H1 (cell line): Measurements from ENCODE around the gene APEH. TPM values are rescaled to one million over a fixed set of nuclear protein-coding genes. Genes with fewer than 3 reads are reported as not detected.

ENCODE experiments used
- CTCF ChIA-PET: fragments of 300-600 bp; sonication (Branson Sonifier 250); formaldehyde crosslinking; loops from one replicate; lab custom pipeline; 2021; ENCODE audit not compliant: partially characterized antibody; lab: Charles Lee
- POLR2A ChIA-PET: fragments of 300-600 bp; sonication (Branson Sonifier 250); formaldehyde crosslinking; loops from one replicate; lab custom pipeline; 2021; ENCODE audit warnings: inconsistent platforms; ENCODE audit not compliant: partially characterized antibody; lab: Charles Lee
- DNase-seq, 2 experiments: peaks; one replicate each; pipeline versions ENCODE4 v3.0.0 to v3.0.0-alpha.2; 2010 to 2022; ENCODE audit warnings: low spot score in 2 of 2, low read depth in 1 of 2, mixed read lengths in 1 of 2
- FAIRE-seq: peaks from 2 replicates; lab custom pipeline; 2011; peaks lifted over from hg19 to GRCh38; lab: Jason Lieb, UNC
- H2AFZ ChIP-seq: 2 replicates; pipeline ENCODE4 v1.8.1; 2012; ENCODE audit warnings: low read length, inconsistent platforms
- H2AK5ac ChIP-seq: 2 replicates; pipeline ENCODE4 v1.6.1; 2013; ENCODE audit warnings: low read depth, low read length
- H2BK120ac ChIP-seq: replicated peaks from 2 replicates; pipeline ENCODE3; 2013; ENCODE audit warnings: low read depth, low read length, inconsistent platforms
- H2BK12ac ChIP-seq: 2 replicates; pipeline ENCODE4 v1.6.1; 2013; ENCODE audit warnings: low read depth, low read length
- H2BK15ac ChIP-seq: 2 replicates; pipeline ENCODE4 v1.6.1; 2013; ENCODE audit warnings: low read length
- H2BK20ac ChIP-seq: 2 replicates; pipeline ENCODE4 v1.6.1; 2013; ENCODE audit warnings: low read length
- H2BK5ac ChIP-seq: 2 replicates; pipeline ENCODE4 v1.6.1; 2013; ENCODE audit warnings: low read depth, low read length
- H3K14ac ChIP-seq: 2 replicates; pipeline ENCODE4 v1.6.1; 2013; ENCODE audit warnings: inconsistent platforms; ENCODE audit not compliant: insufficient read length
- H3K18ac ChIP-seq: 2 replicates; pipeline ENCODE4 v1.6.1; 2013; ENCODE audit warnings: low read length; ENCODE audit errors: extremely low read depth
- H3K23ac ChIP-seq: 2 replicates; pipeline ENCODE4 v1.6.1; 2013; ENCODE audit warnings: inconsistent platforms; ENCODE audit not compliant: insufficient read length
- H3K23me2 ChIP-seq: 2 replicates; pipeline ENCODE4 v1.6.1; 2013; ENCODE audit warnings: low read depth, low read length
- H3K27ac ChIP-seq: 2 replicates; pipeline ENCODE4 v1.6.1; 2011; ENCODE audit warnings: low read depth, low read length, inconsistent platforms
- H3K27me3 ChIP-seq, 4 experiments: replicated peaks in 1 of 4; 1 replicate in 1 of 4; 2 replicates in 3 of 4; pipeline versions ENCODE4 v1.6.1 to v1.8.1; 2011 to 2013; ENCODE audit warnings: low read length in 3 of 4, mild to moderate bottlenecking in 3 of 4, inconsistent platforms in 2 of 4, mixed read lengths in 2 of 4, moderate library complexity in 1 of 4; ENCODE audit not compliant: control insufficient read depth in 3 of 4, insufficient read depth in 3 of 4; ENCODE audit errors: extremely low read depth in 1 of 4
- H3K36me3 ChIP-seq, 4 experiments: 2 replicates each; pipeline versions ENCODE4 v1.6.1 to v1.8.1; 2011 to 2013; ENCODE audit warnings: mild to moderate bottlenecking in 4 of 4, low read length in 3 of 4, moderate library complexity in 2 of 4, control low read depth in 1 of 4, inconsistent platforms in 1 of 4; ENCODE audit not compliant: insufficient read depth in 4 of 4, control insufficient read depth in 2 of 4
- H3K4ac ChIP-seq: replicated peaks from 2 replicates; pipeline ENCODE3; 2013; ENCODE audit warnings: low read length, low read depth, mixed read lengths, inconsistent platforms; ENCODE audit not compliant: insufficient read length
- H3K4me1 ChIP-seq, 4 experiments: replicated peaks in 1 of 4; 1 replicate in 1 of 4; 2 replicates in 3 of 4; pipeline versions ENCODE4 v1.6.1 to v1.8.1; 2011 to 2013; ENCODE audit warnings: low read length in 3 of 4, inconsistent platforms in 2 of 4, mixed read lengths in 1 of 4; ENCODE audit not compliant: insufficient read depth in 4 of 4, control insufficient read depth in 3 of 4
- H3K4me2 ChIP-seq, 2 experiments: 2 replicates each; pipeline versions ENCODE4 v1.6.1 to v1.8.1; 2011 to 2013; ENCODE audit warnings: low read depth in 2 of 2, low read length in 2 of 2, control low read depth in 1 of 2, inconsistent platforms in 1 of 2, mild to moderate bottlenecking in 1 of 2; ENCODE audit not compliant: insufficient read depth in 1 of 2
- H3K4me3 ChIP-seq, 4 experiments: fragments of 200-600, 300-600 bp in 1 of 4; sonication (generic), shearing (Covaris generic), sonication (Bioruptor Twin) in 1 of 4; 2 replicates each; pipeline versions ENCODE4 v1.5.1 to v1.8.1; 2011 to 2016; ENCODE audit warnings: low read length in 4 of 4, low read depth in 3 of 4, control low read depth in 2 of 4, inconsistent platforms in 2 of 4, mild to moderate bottlenecking in 2 of 4, mixed read lengths in 1 of 4, moderate library complexity in 1 of 4; ENCODE audit not compliant: insufficient read depth in 2 of 4; ENCODE audit errors: extremely low read depth in 1 of 4
- H3K56ac ChIP-seq: replicated peaks from 2 replicates; pipeline ENCODE3; 2013; ENCODE audit warnings: low read depth, mild to moderate bottlenecking, mixed read lengths, low read length, inconsistent platforms; ENCODE audit not compliant: insufficient read length
- H3K79me1 ChIP-seq: 2 replicates; pipeline ENCODE4 v1.6.1; 2013; ENCODE audit warnings: low read depth, low read length, control low read depth
- H3K79me2 ChIP-seq, 2 experiments: 2 replicates each; pipeline versions ENCODE4 v1.6.1 to v1.8.1; 2012 to 2013; ENCODE audit warnings: low read length in 2 of 2, mild to moderate bottlenecking in 2 of 2, inconsistent platforms in 1 of 2; ENCODE audit not compliant: insufficient read depth in 2 of 2, control insufficient read depth in 1 of 2
- H3K9ac ChIP-seq, 4 experiments: replicated peaks in 1 of 4; 1 replicate in 1 of 4; 2 replicates in 3 of 4; pipeline versions ENCODE4 v1.6.1 to v1.8.1; 2011 to 2013; ENCODE audit warnings: low read depth in 3 of 4, low read length in 3 of 4, control low read depth in 2 of 4, mild to moderate bottlenecking in 2 of 4, moderate library complexity in 2 of 4, inconsistent platforms in 1 of 4; ENCODE audit errors: extremely low read depth in 1 of 4
- H3K9me3 ChIP-seq, 2 experiments: 2 replicates each; pipeline versions ENCODE4 v1.6.1 to v1.8.1; 2012 to 2013; ENCODE audit warnings: mild to moderate bottlenecking in 2 of 2, moderate library complexity in 2 of 2, control low read depth in 1 of 2, inconsistent platforms in 1 of 2, low read depth in 1 of 2, low read length in 1 of 2, mixed read lengths in 1 of 2; ENCODE audit not compliant: insufficient read depth in 2 of 2
- H4K20me1 ChIP-seq, 2 experiments: replicated peaks in 1 of 2; 2 replicates each; pipeline versions ENCODE3 to v1.8.1; 2011 to 2013; ENCODE audit warnings: inconsistent platforms in 2 of 2, low read length in 2 of 2, mild to moderate bottlenecking in 1 of 2; ENCODE audit not compliant: insufficient read depth in 2 of 2, control insufficient read depth in 1 of 2
- H4K5ac ChIP-seq: 2 replicates; pipeline ENCODE4 v1.6.1; 2013; ENCODE audit warnings: low read length, low read depth, mixed read lengths, inconsistent platforms; ENCODE audit not compliant: insufficient read length
- H4K8ac ChIP-seq: 2 replicates; pipeline ENCODE4 v1.8.0; 2013; ENCODE audit warnings: mild to moderate bottlenecking, moderate library complexity, low read length, inconsistent platforms; ENCODE audit not compliant: insufficient read depth; ENCODE audit errors: extremely low read depth
- H4K91ac ChIP-seq: replicated peaks from 2 replicates; pipeline ENCODE3; 2013; ENCODE audit warnings: low read length, mixed read lengths, inconsistent platforms; ENCODE audit not compliant: insufficient read length
- BCL11A ChIP-seq, 2 experiments: IDR thresholded peaks; one replicate each; pipeline ENCODE4 v1.6.1; 2011; ENCODE audit warnings: low read depth in 2 of 2, low read length in 2 of 2, mild to moderate bottlenecking in 2 of 2
- CHD1 ChIP-seq: IDR thresholded peaks from 2 replicates; pipeline ENCODE4 v1.6.1; 2012; ENCODE audit warnings: low read depth, low read length, improper control_type of control experiment
- EGR1 ChIP-seq: IDR thresholded peaks from 2 replicates; pipeline ENCODE4 v1.6.1; 2011; ENCODE audit warnings: low read depth, low read length, borderline replicate concordance
- EZH2 ChIP-seq: fragments of 200-600 bp; sonication (generic); IDR thresholded peaks from 2 replicates; pipeline ENCODE4 v1.7.1; 2012; ENCODE audit warnings: low read depth, mild to moderate bottlenecking, moderate library complexity, low read length, inconsistent platforms; ENCODE audit not compliant: severe bottlenecking
- FOSL1 ChIP-seq: IDR thresholded peaks from 2 replicates; pipeline ENCODE4 v1.6.1; 2011; ENCODE audit warnings: mild to moderate bottlenecking, low read depth, low read length, moderate library complexity; ENCODE audit not compliant: insufficient read depth
- HDAC6 ChIP-seq: IDR thresholded peaks from one replicate; pipeline ENCODE4 v1.7.1; 2012; ENCODE audit warnings: low read depth, mild to moderate bottlenecking, inconsistent platforms, low read length, moderate library complexity
- KDM5A ChIP-seq: fragments of 200-600 bp; IDR thresholded peaks from 2 replicates; pipeline ENCODE4 v1.7.1; 2012; ENCODE audit warnings: mild to moderate bottlenecking, low read length, inconsistent platforms, mixed read lengths
- RBBP5 ChIP-seq: IDR thresholded peaks from 2 replicates; pipeline ENCODE4 v1.7.1; 2012; ENCODE audit warnings: low read depth, mild to moderate bottlenecking, inconsistent platforms, low read length, moderate library complexity, borderline replicate concordance
- SIX5 ChIP-seq: IDR thresholded peaks from 2 replicates; pipeline ENCODE4 v1.6.1; 2011; ENCODE audit warnings: mild to moderate bottlenecking, low read depth, low read length
- USF2 ChIP-seq: IDR thresholded peaks from 2 replicates; pipeline ENCODE4 v1.6.1; 2011; ENCODE audit warnings: low read length, improper control_type of control experiment
- WGBS, 2 experiments: shearing (Covaris generic) in 1 of 2; methylation state at CpG; one replicate each; pipeline versions ENCODE4 v1.1.6 to v1.1.7; 2013 to 2015; ENCODE audit warnings: low lambda C conversion rate in 2 of 2, mixed read lengths in 2 of 2, inconsistent platforms in 1 of 2, low coverage in 1 of 2, missing lambda C conversion rate in 1 of 2; ENCODE audit not compliant: insufficient replicate concordance in 2 of 2, insufficient coverage in 1 of 2, insufficient read length in 1 of 2; ENCODE audit errors: extremely low coverage in 1 of 2, missing lambda C conversion rate in 1 of 2; 5-methylcytosine and 5-hydroxymethylcytosine counted together
- polyA plus RNA-seq, 7 experiments: library from polyadenylated mRNA; depleted of rRNA in 3 of 7; stranded (reverse) in 5 of 7; unstranded in 2 of 7; fragments of >200 nt in 5 of 7; fragments of 200-250 nt in 2 of 7; gene quantifications; 1 replicate in 5 of 7; 2 replicates in 1 of 7; 4 replicates in 1 of 7; pipeline versions ENCODE4 v1.2.1 to v1.2.3, GENCODE V29; 2011 to 2013; ENCODE audit warnings: missing spikeins in 2 of 7, mixed read lengths in 2 of 7
- total RNA-seq: library from RNA; stranded (reverse); fragmentation: NEBNext Ultra II Directional; extraction: Animal tissue kit (Norgen Biotek cat#: 25700); gene quantifications from 2 replicates; pipeline ENCODE4 v1.2.1, GENCODE V29; 2021
- TF ChIP-seq, protein P1 (sequence below): IDR thresholded peaks from 2 replicates; pipeline ENCODE4 v1.6.1; 2012; ENCODE audit warnings: inconsistent platforms

The APEH gene
- total and polyA plus RNA-seq, 2 of the 8 experiments (the other 6 are each of a cell fraction or from before 2014, with no cell fraction given), result 222 to 260 TPM

DNA sequence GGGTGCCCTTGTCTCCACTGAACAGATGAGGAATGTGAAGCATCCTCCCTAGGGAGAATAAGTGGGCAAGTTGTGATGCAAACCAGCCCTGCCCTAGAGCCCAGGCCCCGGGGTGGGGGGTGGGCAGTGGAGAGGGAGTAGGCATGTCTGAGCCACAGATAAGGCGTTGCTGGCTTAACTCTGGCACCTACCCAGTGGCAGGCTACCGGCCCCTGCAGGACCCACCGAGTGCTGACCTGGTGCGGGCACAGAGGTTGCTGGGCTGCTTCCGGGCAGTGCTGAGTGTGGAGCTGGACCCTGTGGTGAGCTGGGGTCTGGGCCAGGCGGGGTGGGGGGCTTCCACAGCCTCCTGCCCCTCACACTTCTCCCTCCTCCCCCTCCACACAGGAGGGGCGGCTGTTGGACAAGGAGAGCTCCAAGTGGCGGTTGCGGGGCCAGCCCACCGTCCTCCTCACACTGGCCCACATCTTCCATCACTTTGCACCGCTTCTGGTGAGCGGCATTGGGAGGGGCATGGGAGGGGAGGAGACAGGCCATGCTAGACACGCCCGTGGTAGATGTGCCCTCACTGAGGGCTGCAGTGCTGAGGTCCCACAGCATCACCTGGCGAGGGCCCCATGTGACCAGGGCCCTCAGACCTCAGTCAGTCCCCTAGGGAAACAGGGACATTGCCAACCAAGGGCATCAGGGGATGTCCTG is 25.3 kb downstream of the APEH start:
- Histone ChIP-seq H3K27me3 (no peaks in the 10 kb centered on the region), H3K79me1 (no peaks in the 10 kb centered on the region), H2BK20ac (no peak overlapping the region), H2BK120ac (no peak overlapping the region), H3K4me3 (no peak overlapping the region), H3K9ac (no peak overlapping the region), H3K23me2 (no peaks in the 10 kb centered on the region), H3K4me2 (no peak overlapping the region), H2AFZ (no peak overlapping the region), H3K18ac (no peak overlapping the region), H2AK5ac (no peak overlapping the region), H3K23ac (no peak overlapping the region), H3K4ac (no peak overlapping the region), H4K20me1 (peaks cover 8 to 11% of the 10 kb centered on the region in 2 experiments), H2BK12ac (no peak overlapping the region), H4K5ac (no peak overlapping the region), H3K56ac (no peak overlapping the region), H3K9me3 (no peaks in the 10 kb centered on the region), H3K27ac (no peak overlapping the region), H3K36me3 (peaks cover 0 to 5% (median 4%) of the 10 kb centered on the region in 4 experiments; a peak in 3 of 8 replicates), H3K4me1 (peaks cover 0 to 9% (median 5%) of the 10 kb centered on the region in 4 experiments; a peak in 5 of 7 replicates), H2BK15ac (no peak overlapping the region), H4K91ac (no peak overlapping the region), H4K8ac (no peak overlapping the region), H3K14ac (no peak overlapping the region), H3K79me2 (no peaks in the 10 kb centered on the region), H2BK5ac (no peak overlapping the region)
- ChIA-PET CTCF (interaction anchor here (0.9 to 9.7 kb wide), 14 partner anchors 10 to 241 kb away, joined by 3 to 127 read pairs (median 4); partner anchors contain the start of genes AMIGO3, MST1 and RNF123), POLR2A (interaction anchor here (0.9 kb wide), 1 partner anchor 20 kb away, joined by 5 read pairs; the partner anchor contains the start of gene AMIGO3)
- FAIRE-seq (no peak), DNase-seq (no peak)
- WGBS, 2 experiments, result 94% methylated on average over 15 of the region's 16 CpGs; no CpG with 5 or more reads in 1 of the 2 experiments
- TF ChIP-seq KDM5A (no peak), EZH2 (no peak), USF2 (no peak), CHD1 (no peak), BCL11A (IDR thresholded peaks at IDR 0.05; ENCODE audit: low read depth in 2 of 2, low read length in 2 of 2) (no peak), HDAC6 (no peak), EGR1 (no peak), SIX5 (no peak), FOSL1 (no peak), RBBP5 (no peak)
- TF ChIP-seq, protein P1, sequence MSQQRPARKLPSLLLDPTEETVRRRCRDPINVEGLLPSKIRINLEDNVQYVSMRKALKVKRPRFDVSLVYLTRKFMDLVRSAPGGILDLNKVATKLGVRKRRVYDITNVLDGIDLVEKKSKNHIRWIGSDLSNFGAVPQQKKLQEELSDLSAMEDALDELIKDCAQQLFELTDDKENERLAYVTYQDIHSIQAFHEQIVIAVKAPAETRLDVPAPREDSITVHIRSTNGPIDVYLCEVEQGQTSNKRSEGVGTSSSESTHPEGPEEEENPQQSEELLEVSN, result no peak
